C4-2B (cell line): Measurements from ENCODE around the gene ADAM15.

Experiments used
- ZFX ChIP-seq: fragments of 450-650 bp; IDR thresholded peaks from 2 replicates; pipeline ENCODE4 v1.6.1; 2017
- TF ChIP-seq, protein P1 (sequence below): fragments of 450-650 bp; conservative IDR thresholded peaks from 2 replicates; pipeline ENCODE4 v1.5.1; 2017; ENCODE audit warnings: mild to moderate bottlenecking

DNA sequence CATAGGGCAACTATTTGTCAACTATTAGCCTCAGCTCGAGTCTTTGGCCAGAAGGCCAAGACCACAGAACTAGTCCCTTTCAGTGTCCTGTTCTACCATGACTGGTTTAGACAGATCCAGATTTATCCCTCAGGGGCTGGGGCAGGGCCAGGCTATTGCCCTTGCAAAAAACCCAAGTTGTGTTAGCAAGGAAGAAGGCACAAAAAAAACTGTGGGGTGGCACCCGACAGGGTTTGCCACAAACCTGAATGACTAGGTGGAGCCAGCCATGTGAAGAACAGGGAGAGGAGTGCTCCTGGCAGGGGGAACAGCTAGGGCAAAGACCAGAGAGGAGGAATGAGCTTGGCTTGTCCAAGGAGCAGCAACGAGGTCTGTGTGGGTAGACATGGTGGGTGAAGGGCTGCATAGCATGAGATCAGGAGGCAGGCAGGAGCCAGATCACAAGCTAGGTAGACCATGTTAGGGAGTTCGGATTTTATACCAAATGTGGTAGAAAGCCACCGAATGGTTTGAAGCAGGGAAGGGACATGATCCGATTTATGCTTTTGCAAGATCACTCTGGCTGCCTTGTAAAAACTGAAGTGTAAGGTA lies 13.2 kb upstream of the ADAM15 start:
- TF ChIP-seq, protein P1, sequence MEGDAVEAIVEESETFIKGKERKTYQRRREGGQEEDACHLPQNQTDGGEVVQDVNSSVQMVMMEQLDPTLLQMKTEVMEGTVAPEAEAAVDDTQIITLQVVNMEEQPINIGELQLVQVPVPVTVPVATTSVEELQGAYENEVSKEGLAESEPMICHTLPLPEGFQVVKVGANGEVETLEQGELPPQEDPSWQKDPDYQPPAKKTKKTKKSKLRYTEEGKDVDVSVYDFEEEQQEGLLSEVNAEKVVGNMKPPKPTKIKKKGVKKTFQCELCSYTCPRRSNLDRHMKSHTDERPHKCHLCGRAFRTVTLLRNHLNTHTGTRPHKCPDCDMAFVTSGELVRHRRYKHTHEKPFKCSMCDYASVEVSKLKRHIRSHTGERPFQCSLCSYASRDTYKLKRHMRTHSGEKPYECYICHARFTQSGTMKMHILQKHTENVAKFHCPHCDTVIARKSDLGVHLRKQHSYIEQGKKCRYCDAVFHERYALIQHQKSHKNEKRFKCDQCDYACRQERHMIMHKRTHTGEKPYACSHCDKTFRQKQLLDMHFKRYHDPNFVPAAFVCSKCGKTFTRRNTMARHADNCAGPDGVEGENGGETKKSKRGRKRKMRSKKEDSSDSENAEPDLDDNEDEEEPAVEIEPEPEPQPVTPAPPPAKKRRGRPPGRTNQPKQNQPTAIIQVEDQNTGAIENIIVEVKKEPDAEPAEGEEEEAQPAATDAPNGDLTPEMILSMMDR, result no peak
- TF ChIP-seq ZFX, result no peak
